Measurements from ENCODE around the gene PRSS2.
"Not testable (repeated sequence)": the region's sequence is repeated elsewhere in the genome, so short reads cannot be mapped to it uniquely, and the experiment has no call there.

The PRSS2 gene

DNA sequence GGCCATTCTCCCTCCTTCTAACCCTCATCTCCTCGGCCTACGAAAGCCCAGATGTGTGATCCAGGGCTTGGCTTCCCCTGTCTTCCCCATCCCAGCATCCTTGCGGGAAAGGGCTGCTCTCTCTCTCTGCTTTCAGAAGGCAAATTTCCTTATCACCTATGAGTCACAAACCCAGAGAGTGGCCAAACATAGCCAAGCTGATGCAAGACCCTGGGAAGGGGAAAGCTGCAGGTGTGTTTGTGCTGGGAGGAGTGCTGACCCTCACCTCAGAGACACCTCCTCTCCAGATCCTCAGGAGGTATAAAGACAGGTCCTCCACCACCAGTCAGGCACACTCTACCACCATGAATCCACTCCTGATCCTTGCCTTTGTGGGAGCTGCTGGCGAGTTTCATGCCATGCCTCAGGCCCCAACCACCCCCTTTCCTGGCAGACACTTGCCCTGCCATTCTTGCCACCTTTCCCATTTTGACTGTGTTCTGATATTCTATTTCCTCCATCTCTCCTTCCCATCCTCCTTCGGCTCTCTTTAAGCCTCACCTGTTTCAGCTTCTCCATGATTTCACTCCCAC is 10.6 kb upstream of the PRSS2 start:
- DNase-seq: no peak

DNA sequence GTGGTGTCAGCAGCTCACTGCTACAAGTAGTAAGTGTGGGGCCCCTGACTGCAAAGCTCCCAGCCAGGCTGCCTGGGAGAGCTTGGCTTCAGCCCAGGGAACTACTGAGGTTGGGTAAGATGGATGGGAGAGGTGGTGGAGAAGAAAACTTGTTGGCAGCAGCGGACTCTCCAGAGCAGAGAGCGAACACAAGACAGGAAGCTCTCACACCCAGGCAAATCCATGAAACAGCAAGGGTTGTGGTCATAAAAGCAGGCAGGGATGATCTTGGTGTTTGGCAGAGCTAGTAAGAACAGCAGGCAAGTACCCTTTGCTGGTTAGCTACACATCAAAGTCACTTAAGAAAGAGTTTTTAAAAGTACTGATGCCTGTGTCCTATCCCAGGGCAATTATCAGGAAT is 9.2 kb upstream of the PRSS2 start:
- not testable (repeated sequence) for DNase-seq

GRCh38 chr7:142762104-142762503 is 8.7 kb upstream of the PRSS2 start:
- DNase-seq: no peak

DNA sequence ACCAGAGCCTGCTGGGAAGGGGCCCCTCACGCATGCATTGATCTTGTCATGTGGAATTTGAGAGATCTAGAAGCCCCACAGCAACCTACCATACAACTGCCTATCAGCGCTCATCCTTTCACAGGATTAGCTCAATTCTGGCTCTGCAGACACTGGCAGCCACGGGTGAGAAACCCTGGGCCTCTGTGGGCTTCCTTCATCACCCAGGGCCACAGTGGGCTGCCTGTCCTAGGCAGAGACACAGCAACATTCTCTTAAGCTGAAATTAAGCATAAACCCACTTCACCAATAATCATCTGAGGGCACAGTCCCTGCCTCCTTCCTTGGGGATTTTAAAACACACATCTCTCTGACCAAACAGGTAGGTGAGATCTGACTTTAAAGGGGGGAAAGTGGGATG is 3.3 kb upstream of the PRSS2 start:
- DNase-seq: no peak

GRCh38 chr7:142767861-142768260 is 2.9 kb upstream of the PRSS2 start:
- no peak for DNase-seq

DNA sequence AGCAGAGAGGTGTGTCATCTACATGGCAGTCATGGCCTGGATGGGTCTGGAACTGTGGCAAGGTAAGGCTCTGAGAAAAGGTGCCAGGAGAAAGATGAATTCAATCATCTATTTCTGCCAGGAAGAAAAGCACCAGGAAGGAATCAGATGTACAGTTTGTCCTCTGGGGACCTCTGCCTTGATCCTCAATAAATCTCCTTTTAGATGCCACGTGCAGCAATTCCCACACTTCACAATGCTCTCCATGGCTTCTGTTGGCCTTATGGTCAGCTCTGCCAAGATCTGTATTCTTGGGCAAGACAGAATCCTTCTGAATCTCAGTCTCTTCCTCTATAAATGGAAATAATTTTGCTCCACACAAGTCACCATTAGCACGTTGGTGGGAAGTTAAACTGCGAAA is 1.9 kb upstream of the PRSS2 start:
- DNase-seq: not testable (repeated sequence)

DNA sequence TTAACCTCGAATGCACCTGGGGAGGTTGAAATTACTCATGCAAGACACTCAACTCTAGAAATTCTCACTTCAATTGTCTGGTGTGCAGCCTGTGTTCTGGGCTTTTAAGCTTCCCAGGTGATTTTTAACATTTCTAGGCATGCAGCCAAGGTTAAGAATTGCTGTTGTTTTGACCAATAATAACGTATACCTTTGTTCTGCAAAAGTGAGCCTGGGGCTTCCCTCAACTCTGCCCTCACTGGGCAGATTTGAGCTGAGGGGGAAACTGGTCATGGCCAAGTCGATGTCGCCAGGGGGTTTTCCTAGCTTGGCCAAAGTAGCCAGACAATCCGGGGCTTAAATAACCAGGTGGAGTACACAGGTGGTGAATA is 568 bp downstream of the PRSS2 start:
- no peak for DNase-seq

DNA sequence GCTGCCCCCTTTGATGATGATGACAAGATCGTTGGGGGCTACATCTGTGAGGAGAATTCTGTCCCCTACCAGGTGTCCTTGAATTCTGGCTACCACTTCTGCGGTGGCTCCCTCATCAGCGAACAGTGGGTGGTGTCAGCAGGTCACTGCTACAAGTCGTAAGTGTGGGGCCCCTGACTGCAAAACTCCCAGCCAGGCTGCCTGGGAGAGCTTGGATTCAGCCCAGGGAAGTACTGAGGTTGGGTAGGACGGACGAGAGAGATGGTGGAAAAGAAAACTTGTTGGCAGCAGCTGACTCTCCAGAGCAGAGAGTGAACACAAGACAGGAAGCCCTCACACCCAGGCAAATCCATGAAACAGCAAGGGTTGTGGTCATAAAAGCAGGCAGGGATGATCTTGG is 1.3 kb downstream of the PRSS2 start:
- no peak for DNase-seq

GRCh38 chr7:142772673-142773072 is 1.9 kb downstream of the PRSS2 start:
- DNase-seq: no peak

- DNase-seq: no peak
These were observed 2.5 kb downstream of the PRSS2 start for GRCh38 chr7:142773230-142773629.

GRCh38 chr7:142773937-142774744 is 3.4 kb downstream of the PRSS2 start:
- DNase-seq: no peak

DNA sequence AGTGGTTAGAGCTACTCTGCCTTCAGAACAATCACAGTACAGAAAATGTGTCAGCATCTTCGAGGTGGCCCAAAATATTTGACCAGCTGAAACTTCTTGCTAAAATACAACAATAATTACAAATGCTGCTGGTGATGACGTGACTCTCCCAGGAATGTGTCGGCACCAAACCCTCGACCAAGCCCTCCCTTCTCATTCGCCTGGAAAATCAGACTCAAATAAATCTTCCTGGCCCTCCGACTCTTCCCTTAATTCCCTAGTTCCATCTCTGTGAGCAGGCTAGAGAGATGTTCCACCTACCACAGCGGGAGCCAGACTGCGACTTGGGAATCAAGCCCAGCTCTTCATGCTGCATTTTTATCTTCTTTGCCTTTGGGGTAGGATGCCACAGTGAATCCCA is 4.1 kb downstream of the PRSS2 start:
- no peak for DNase-seq

DNA sequence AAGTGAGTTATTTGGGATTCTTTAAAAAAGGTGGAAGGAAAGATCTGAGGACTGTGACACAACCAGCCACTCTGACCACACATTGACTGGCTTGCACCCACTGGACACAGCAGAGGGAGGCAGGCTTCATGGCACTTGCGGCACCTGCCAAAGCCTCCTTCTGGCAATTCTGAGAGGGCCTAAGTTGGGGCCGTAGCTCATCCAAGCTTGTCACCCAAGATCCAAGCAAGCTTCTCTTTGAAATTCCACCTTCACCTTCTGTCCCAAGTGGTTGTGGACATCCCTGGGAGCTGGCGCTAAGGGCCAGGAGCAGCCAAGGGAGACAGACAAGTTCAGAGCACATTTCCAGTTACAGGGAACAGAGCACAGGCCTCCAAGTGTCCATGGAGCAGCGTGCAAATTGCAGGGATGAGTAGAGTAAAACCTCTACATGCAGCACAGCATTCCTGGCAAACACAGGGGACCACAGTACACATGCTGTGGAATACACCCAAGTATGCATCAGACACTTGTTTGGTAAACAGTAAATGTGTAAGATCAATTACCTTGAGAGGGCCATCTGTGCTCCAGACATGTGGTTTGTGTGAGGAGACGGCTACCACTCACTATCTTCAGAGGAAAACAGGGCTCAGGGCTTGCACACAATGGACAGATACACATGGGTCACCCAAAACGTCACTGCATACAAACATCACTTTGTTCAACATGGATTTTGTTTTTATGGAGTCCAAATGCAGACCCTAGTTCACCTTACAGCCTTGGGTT is 4.8 kb downstream of the PRSS2 start:
- not testable (repeated sequence) for DNase-seq

DNA sequence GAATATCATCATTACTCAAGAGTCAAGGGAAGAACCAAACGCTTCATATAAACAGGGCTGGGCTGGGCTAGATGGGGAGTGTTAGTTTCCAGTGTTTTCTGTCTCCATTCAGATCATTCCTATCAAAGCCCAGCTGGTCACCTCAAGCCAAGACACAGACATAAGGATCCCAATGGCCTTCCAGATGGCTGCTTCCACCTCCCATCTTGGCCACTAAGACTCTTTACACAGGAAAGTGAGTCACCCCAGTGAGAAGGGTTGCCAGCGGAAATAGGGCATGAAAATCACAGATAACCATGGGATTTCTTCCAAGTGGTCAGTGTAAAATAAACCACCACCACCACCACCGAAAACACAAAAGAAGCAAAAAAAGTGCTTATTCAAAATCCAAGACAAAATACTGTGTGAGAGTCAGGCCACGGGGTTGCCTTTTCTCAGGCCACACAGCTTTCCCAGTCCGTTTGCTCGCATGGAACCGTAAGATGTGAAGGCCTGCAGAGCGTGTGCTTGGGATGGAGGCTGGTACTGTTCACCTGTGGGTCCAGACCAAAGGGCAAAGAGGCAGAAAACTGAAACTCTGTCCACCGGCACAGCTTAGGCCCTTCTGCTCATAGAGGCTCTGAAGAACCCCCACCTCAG is 5.6 kb downstream of the PRSS2 start:
- DNase-seq: no peak

- DNase-seq: not testable (repeated sequence)
These were observed 6.1 kb downstream of the PRSS2 start for GRCh38 chr7:142776845-142777225.

GRCh38 chr7:142777318-142777717 is 6.5 kb downstream of the PRSS2 start:
- DNase-seq: no peak

- peak; percentile 52 for DNase-seq
These were observed 12.4 kb downstream of the PRSS2 start for GRCh38 chr7:142782922-142783900.

DNA sequence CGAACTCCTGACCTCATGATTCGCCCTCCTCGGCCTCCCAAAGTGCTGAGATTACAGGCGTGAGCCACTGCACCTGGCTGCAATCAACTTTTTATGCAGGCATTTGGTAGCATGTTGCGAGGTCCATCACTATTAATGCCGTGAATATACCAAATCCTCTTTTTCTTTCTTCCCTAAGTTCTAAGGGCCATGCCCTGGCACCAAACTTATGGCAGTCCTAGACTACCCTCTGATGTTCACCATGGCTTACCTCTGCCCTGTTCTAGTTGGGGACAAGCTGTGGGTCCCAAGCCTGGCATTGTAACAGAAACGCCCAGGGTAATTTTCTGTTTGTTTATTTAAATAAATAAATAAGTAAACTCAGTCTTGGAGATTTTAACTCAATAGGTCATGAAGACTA is 13.3 kb downstream of the PRSS2 start:
- no peak for DNase-seq

GRCh38 chr7:142784716-142785115 is 13.9 kb downstream of the PRSS2 start:
- no peak for DNase-seq

GRCh38 chr7:142785841-142786250 is 15.1 kb downstream of the PRSS2 start:
- no peak for DNase-seq

DNA sequence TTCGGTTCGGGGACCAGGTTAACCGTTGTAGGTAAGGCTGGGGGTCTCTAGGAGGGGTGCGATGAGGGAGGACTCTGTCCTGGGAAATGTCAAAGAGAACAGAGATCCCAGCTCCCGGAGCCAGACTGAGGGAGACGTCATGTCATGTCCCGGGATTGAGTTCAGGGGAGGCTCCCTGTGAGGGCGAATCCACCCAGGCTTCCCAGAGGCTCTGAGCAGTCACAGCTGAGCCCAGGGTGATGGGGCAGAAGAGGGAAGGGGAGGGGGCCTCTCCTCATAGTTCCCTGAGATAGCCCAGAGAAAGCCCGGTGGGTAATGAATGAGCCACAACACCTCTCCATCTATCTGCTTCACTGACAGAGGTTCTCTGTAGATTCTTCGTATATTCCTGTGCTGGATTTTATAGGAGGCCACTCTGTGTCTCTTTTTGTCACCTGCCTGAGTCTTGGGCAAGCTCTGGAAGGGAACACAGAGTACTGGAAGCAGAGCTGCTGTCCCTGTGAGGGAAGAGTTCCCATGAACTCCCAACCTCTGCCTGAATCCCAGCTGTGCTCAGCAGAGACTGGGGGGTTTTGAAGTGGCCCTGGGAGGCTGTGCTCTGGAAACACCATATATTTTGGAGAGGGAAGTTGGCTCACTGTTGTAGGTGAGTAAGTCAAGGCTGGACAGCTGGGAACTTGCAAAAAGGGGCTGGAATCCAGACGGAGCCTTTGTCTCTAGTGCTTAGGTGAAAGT is 16.4 kb downstream of the PRSS2 start:
- no peak for DNase-seq

- no peak for DNase-seq
These were observed 17.0 kb downstream of the PRSS2 start for GRCh38 chr7:142787783-142788182.
